GM12864 (cell line): Measurements from ENCODE around the gene EFCAB11.
"Not testable (repeated sequence)": the region's sequence is repeated elsewhere in the genome, so short reads cannot be mapped to it uniquely, and the experiment has no call there.

Source experiments
- DNase-seq: peaks from one replicate; pipeline ENCODE4 v3.0.0-alpha.2; 2011; ENCODE audit warnings: low read depth
- H3K4me3 ChIP-seq: 2 replicates; pipeline ENCODE4 v1.5.1; 2011; ENCODE audit warnings: mild to moderate bottlenecking, low read depth, low read length, control low read depth
- CTCF ChIP-seq: IDR thresholded peaks from 2 replicates; pipeline ENCODE4 v1.5.1; 2011; ENCODE audit warnings: low read depth, mild to moderate bottlenecking, moderate library complexity, low read length, control low read depth, inconsistent platforms; ENCODE audit errors: missing control alignments

The EFCAB11 gene

GRCh38 chr14:89899291-89899690 is 55.2 kb downstream of the EFCAB11 start:
- no peak for DNase-seq
- H3K4me3 ChIP-seq = no peak overlapping the region
- no peak for TF ChIP-seq CTCF

- not testable (repeated sequence) for DNase-seq, H3K4me3 ChIP-seq
Observed at GRCh38 chr14:89893388-89893787, 61.1 kb downstream of the EFCAB11 start.

- TF ChIP-seq CTCF = no peak
Observed at GRCh38 chr14:89892953-89893352, 61.6 kb downstream of the EFCAB11 start.

GRCh38 chr14:89891721-89892120 is 62.8 kb downstream of the EFCAB11 start:
- not testable (repeated sequence) for DNase-seq, H3K4me3 ChIP-seq

More at GRCh38 chr14:89892953-89893352, 61.6 kb downstream of the EFCAB11 start:
- DNase-seq = no peak
- H3K4me3 ChIP-seq = no peak overlapping the region

- TF ChIP-seq CTCF = no peak
- DNase-seq = no peak
- no peak overlapping the region for H3K4me3 ChIP-seq
Observed at GRCh38 chr14:89891055-89891454, 63.5 kb downstream of the EFCAB11 start.

- no peak for TF ChIP-seq CTCF
- DNase-seq = no peak
- H3K4me3 ChIP-seq = no peak overlapping the region
Observed at GRCh38 chr14:89890589-89890988, 63.9 kb downstream of the EFCAB11 start.

- no peak for DNase-seq
- no peak for TF ChIP-seq CTCF
- no peak overlapping the region for H3K4me3 ChIP-seq
Observed at GRCh38 chr14:89889626-89890025, 64.9 kb downstream of the EFCAB11 start.

GRCh38 chr14:89884761-89885160 is 69.8 kb downstream of the EFCAB11 start:
- no peak overlapping the region for H3K4me3 ChIP-seq
- no peak for TF ChIP-seq CTCF
- DNase-seq = no peak
